Muscle layer of colon (tissue), 2 donors: ENCODE results near the gene CWC25.

Source experiments
- H3K27ac ChIP-seq: one replicate; pipeline ENCODE4 v1.7.0; 2013; ENCODE audit warnings: low read depth, mild to moderate bottlenecking, low read length, moderate library complexity
- H3K27me3 ChIP-seq, 2 donors: one replicate each; pipeline ENCODE4 v1.7.0; 2013; ENCODE audit warnings: low read length in 2 of 2, mild to moderate bottlenecking in 2 of 2; ENCODE audit not compliant: insufficient read depth in 2 of 2, control insufficient read depth in 1 of 2
- H3K36me3 ChIP-seq: one replicate; pipeline ENCODE4 v1.7.0; 2013; ENCODE audit warnings: mild to moderate bottlenecking, low read length; ENCODE audit not compliant: insufficient read depth
- H3K4me1 ChIP-seq: one replicate; pipeline ENCODE4 v1.7.0; 2013; ENCODE audit warnings: mild to moderate bottlenecking, low read length; ENCODE audit not compliant: insufficient read depth
- H3K4me3 ChIP-seq, 2 donors: one replicate each; pipeline ENCODE4 v1.7.0; 2013; ENCODE audit warnings: low read length in 2 of 2, low read depth in 1 of 2, mild to moderate bottlenecking in 1 of 2, moderate library complexity in 1 of 2
- H3K9ac ChIP-seq: one replicate; pipeline ENCODE4 v1.7.0; 2013; ENCODE audit warnings: low read length
- H3K9me3 ChIP-seq: one replicate; pipeline ENCODE4 v1.7.0; 2013; ENCODE audit warnings: mild to moderate bottlenecking, low read length
- donor health status: abdominal sarcoma.
- donor health status: Adenocarcinoma of cecum.

Gene CWC25

DNA sequence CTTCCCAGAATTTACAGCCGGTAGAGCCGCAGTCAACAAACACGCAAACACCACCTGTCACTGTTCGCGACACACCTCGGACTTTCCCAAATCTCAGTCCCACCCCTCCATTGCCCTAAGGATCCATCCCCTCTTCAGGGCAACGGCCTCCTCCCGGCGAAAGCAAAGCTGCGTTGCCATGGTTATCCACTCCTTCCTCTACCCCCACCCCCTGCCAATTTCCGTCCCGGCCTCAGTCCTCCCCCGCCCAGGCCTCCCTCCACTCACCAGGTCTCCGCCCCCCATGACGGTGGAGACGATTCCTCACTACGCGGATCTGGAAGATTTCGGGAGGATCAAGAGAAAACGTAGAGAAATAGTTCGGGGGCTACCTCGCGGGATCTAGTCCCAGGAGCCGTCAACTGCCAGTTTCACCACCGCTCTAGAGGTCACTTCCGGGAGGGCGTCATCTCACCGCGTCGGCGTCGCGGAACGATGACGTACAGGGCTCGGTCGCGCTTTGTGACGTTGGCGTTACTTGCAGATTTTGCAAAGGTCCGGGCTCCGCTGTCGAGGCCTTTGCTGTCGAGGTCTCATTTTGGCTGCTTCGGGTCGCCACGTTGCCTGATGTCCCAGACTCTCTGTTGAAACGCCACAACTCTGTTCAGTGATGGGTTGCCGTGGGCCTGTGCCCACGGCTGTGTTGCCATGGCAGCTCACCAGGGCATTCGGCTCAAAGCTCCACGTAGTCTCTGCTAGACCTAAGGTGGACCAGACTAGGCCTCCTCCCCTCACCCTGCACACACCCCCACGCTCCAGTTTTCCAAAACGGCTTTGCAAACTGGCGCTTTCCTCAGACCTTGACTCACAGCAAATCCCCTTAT is at the start of gene CWC25:
Gene CWC25, minus strand, starts transcription at position 423 of the 863 bp plus-strand sequence. Its CDS starts 138 bp downstream, at position 285.
- Histone ChIP-seq H3K36me3 (peaks cover 12% of the 10 kb centered on the region), H3K9ac (peak within 1 kb of the TSS; percentile 93), H3K4me3 (peak within 1 kb of the TSS; percentile 75 to 97), H3K27me3 (no peaks in the 10 kb centered on the region), H3K27ac (peak within 1 kb of the TSS; percentile 98), H3K4me1 (peaks cover 13% of the 10 kb centered on the region), H3K9me3 (no peaks in the 10 kb centered on the region)

DNA sequence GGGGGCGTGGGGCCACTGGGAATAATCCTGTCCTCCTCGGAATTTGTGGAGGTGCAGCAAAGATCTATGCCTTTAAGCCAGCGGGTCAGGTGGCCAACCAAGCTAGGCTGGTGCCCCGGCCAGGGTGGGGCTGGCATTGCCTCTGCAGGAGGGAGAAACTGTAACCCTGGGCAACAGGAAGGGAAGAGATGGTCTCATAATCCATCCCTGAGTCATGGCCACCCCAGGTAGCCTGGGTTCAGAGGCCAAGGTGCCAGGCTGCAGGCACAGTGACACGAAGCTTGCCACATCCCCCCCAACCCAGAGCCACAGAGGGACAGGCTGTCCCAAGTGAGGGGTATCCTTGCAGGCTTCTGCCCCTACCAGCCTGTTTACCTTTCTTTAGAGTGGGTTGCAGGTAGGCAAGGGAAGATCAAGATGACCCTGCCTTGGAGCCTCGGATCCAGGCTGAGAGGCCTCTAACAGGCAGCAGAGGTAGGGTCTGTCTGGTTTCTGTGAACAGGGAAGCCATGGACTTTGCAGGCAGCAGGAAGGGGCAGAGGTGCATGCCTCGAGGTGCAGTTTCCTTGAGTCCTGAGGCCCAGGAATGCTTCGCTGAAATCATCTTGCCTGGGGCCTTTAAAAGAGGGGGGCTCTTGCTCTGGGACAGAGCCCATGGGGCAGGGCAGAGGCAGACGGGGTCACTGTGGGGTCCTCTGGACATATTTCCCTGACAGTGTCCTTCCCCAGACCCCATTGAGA is 48.7 kb upstream of the CWC25 start:
- H3K4me1 ChIP-seq = peaks cover 66% of the 10 kb centered on the region
- H3K9me3 ChIP-seq = no peaks in the 10 kb centered on the region
- H3K27ac ChIP-seq = peak overlapping the region; percentile 19
- H3K4me3 ChIP-seq = peak overlapping the region in 1 of 2 donors; percentile 49
- peak overlapping the region; percentile 23 for H3K9ac ChIP-seq
- no peaks in the 10 kb centered on the region for H3K27me3 ChIP-seq
- H3K36me3 ChIP-seq = peaks cover 12% of the 10 kb centered on the region

DNA sequence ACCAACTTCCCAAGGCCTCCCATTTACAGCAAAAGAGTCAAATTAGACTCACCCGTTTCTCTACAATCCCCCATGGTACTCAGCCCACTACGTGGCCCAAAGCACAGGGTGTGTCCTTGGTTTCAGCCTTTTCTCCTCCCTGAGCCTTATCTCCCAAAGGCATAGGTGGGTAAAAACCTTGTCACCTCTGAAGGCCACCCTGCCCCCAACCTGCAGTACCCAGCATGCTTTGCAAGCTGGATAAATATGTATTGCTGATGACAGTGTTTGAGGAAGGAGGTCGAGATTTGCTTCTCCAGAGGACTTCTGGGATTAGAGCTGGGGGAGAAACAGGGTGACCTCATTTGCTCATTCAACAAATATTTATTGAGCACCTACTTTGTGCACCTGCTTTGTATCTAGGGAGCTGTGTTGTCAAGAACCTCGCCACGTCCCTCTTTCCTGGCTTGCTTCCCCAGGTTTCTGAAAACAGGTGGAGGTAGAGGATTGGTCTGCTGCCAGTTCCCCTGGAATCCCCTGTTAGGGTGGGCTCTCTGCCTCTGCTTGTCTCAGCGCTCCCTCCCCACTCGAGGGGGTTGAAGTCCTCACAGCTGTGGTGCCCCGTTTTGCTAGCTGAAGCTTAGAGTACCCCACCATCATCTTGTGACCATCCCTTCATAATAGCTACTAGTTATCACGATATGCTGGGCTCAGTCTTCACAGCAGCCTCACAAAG is 47.7 kb upstream of the CWC25 start:
- Histone ChIP-seq H3K9me3 (no peaks in the 10 kb centered on the region), H3K36me3 (peaks cover 3% of the 10 kb centered on the region), H3K4me3 (peak overlapping the region in 1 of 2 donors; percentile 94), H3K9ac (peak overlapping the region; percentile 35), H3K4me1 (peaks cover 67% of the 10 kb centered on the region), H3K27ac (peak overlapping the region; percentile 83), H3K27me3 (no peaks in the 10 kb centered on the region)

DNA sequence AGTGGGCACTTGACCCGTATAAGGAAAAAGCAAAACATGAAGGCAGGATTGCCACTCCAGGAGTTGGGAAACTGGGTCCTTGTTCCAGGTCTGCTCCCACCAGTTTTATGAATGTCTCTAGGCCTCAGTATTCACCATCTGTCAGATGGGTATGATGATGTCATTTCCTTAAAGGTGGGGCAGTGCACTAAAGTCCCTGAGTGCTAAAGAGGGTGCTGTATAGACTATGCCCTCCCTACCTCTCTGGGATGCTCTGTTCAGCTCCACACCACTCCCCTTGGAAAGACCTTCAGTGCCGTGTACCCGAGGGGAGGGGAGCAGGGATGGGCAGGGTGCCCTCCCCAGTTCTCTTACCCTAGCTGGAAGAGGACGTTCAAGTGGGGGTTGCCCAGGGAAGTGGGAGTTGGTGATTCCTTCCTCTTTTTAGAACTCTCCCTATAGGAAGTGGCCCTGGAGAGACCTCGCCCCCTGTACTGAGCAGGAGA is 46.9 kb upstream of the CWC25 start:
- no peaks in the 10 kb centered on the region for H3K9me3 ChIP-seq
- no peaks in the 10 kb centered on the region for H3K36me3 ChIP-seq
- peak overlapping the region; percentile 83 for H3K27ac ChIP-seq
- no peaks in the 10 kb centered on the region for H3K27me3 ChIP-seq
- peak overlapping the region; percentile 35 for H3K9ac ChIP-seq
- peaks cover 59% of the 10 kb centered on the region for H3K4me1 ChIP-seq
- H3K4me3 ChIP-seq = peak overlapping the region in 1 of 2 donors; percentile 94

DNA sequence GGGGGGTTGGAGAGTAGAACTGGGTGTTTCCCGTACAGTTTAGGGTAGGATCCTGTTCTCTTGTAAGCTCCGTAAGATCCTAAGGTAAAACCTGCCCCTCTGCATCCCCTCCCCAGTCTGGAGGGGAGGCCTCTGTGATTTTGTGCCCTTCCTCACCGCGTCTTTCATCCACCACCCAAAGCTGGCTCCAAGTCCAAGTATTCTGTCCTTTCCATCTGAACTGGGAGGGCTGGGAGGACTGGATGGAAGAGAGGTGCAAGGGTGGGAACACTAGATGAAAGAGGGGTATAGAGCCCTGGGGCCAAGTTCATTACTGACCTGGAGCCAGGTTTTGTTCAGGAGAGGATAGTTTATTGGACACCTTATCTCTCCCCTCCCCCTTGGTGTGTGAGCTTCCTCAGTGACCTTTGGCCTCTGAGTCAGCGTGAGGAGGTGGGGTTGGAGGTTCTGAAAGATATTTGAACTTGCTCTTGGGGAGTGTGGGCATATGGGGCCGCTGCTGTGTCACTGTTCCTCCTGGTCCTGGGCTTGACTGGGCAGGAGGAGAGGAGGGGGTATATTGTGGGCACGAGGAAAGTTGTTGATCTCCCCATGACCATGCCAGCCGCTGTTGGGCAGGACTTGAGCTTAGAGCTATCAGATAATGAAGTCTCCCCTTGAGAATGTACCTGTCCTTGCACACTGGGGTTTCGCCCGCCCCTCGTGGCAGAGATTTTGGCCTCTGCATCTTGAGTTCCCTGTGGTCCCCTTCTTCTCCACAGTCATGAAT is 46.3 kb upstream of the CWC25 start:
- Histone ChIP-seq H3K9ac (peak overlapping the region; percentile 69), H3K27me3 (no peaks in the 10 kb centered on the region), H3K27ac (peak overlapping the region; percentile 83), H3K9me3 (no peaks in the 10 kb centered on the region), H3K4me3 (peak overlapping the region; percentile 60 to 94), H3K4me1 (peaks cover 56% of the 10 kb centered on the region), H3K36me3 (no peaks in the 10 kb centered on the region)

DNA sequence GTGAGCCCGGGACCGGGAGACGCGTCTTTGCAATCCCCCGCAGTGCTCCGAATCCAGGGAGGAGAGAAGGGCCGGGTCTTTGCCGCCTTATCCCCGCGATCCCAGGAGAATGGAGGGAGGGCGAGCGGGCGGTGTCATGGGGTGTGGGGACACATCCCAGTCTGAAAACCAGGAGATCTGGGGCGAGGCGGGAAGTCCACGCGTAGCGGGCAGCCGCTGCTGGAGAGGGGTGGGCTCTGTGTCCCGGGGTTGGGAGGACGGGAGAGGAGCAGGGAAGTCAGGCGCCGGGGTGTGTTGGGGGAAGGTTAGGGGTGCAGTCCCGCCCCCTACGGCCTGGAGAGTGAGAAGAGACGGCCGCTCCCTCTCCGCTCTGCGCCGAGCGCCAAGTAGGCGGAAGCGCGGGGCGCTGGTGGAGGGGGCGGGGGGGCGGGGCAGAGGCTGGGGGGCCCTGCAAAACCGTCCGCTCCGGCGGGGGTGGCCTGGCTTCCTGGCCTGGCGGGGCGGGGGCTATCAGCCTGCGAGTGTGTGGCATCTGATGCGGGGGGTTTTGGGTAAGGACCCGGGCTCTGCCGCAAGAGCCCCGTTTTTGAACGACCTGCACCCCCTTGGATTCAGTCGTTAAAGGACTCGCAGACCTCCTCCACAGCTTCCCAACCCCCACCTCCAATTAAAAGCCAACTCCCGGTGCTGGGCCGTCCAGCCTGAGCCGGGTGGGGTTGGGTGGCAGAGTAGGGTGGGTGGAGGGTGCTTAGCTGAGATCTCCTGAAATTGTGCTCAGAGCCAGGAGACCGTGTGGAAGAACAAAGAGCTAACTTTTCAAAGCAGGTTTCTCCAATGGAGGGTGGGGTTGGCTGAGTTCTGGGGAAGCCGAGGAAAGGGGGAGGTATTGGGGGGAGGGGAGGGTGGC is 45.4 kb upstream of the CWC25 start:
- H3K4me3 ChIP-seq = peak overlapping the region; percentile 85 to 94
- no peaks in the 10 kb centered on the region for H3K27me3 ChIP-seq
- H3K9ac ChIP-seq = peak overlapping the region; percentile 72
- no peaks in the 10 kb centered on the region for H3K36me3 ChIP-seq
- peak overlapping the region; percentile 99 for H3K27ac ChIP-seq
- H3K9me3 ChIP-seq = no peaks in the 10 kb centered on the region
- H3K4me1 ChIP-seq = peaks cover 52% of the 10 kb centered on the region

DNA sequence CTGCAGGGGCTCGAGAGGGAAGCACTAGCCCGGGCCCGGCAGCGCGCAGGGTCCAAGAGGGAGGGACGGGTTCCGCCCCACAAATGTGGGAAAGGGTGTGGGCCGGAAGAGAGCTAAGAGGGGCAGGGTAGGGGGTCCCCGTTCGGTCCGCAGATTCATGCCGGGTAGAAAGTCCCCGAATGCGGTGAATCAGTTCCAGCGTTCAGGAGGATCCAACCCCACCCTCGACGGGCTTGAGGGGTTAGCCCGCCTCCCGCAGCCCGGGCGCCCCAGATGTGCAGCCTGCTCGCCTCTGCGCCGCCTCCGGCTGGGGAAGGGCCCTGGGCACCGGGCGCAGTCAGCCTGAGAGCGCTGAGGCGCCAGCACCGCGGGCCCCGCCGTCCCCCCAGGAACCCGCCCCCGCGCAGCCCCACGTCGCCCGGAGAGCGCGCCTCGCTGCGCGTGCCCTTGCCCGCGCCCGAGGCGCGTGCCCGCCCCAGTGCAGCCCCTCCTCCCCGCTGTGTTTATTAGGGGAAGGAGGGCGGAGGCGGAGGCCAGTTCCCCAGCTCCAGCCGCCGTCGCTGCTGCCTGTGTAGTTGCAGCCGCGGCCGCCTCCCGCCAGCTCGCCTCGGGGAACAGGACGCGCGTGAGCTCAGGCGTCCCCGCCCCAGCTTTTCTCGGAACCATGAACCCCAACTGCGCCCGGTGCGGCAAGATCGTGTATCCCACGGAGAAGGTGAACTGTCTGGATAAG is 44.6 kb upstream of the CWC25 start, which contains the start of gene LASP1:
Gene LASP1, plus strand, starts transcription at position 533 of the 733 bp plus-strand sequence. Its CDS starts 132 bp downstream, at position 665.
- no peaks in the 10 kb centered on the region for H3K27me3 ChIP-seq
- peak within 1 kb of the TSS; percentile 99 for H3K27ac ChIP-seq
- H3K4me1 ChIP-seq = peaks cover 43% of the 10 kb centered on the region
- H3K9me3 ChIP-seq = no peaks in the 10 kb centered on the region
- peak within 1 kb of the TSS; percentile 85 to 94 for H3K4me3 ChIP-seq
- H3K36me3 ChIP-seq = no peaks in the 10 kb centered on the region
- peak within 1 kb of the TSS; percentile 74 for H3K9ac ChIP-seq

DNA sequence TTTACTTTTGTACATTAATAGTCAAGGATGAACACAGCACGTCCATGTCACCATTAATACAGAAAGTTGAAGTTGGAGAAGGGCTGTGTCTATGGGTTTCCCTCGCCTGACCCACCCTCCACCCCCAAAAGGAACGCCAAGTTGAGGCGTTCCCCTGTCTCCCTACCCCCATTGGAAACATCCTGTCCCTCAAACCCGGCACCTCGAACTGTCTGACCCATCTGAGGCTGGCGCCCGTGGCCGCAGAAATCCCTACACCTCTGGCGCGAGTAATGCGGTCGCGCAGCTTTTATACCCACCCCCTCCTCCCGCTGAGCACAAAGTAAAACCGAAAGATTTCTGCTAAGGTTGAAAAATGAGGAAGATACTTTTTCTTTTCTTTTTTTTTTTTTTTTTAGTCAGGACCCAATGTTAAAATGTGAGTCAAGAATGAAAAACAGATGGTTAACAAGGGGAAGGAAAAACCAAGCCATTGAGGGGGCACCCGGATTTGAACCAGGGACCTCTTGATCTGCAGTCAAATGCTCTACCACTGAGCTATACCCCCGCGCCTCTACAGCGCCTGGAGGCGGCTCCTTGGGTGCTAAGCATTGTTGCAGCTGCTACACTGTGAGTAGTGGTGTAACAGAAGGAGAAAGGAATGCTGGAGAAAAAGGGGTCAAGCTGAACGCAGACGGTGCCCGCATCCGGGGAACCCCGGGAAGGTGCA is 43.9 kb upstream of the CWC25 start:
- Histone ChIP-seq H3K4me1 (peaks cover 36% of the 10 kb centered on the region), H3K27ac (peak overlapping the region; percentile 99)

More for the DNA sequence above, 43.9 kb upstream of the CWC25 start:
- Histone ChIP-seq H3K27me3 (no peaks in the 10 kb centered on the region), H3K4me3 (peak overlapping the region; percentile 85 to 94), H3K9me3 (no peaks in the 10 kb centered on the region), H3K36me3 (no peaks in the 10 kb centered on the region), H3K9ac (peak overlapping the region; percentile 74)
